Measurements from ENCODE around the gene AGPAT2. TPM values are rescaled to one million over a fixed set of nuclear protein-coding genes. Genes with fewer than 3 reads are reported as not detected.

The AGPAT2 gene
- total RNA-seq, 1 donor: 30.0 TPM

GRCh38 chr9:136695955-136696354 is 8.7 kb upstream of the AGPAT2 start:
- no peak overlapping the region for H3K27ac ChIP-seq (ENCODE audit: low read depth, low read length)
- no peaks in the 10 kb centered on the region for H4K20me1 ChIP-seq (ENCODE audit: insufficient read depth, low read length)
- H2AFZ ChIP-seq (ENCODE audit: low read length): no peak overlapping the region
- no peaks in the 10 kb centered on the region for H3K4me1 ChIP-seq (ENCODE audit: insufficient read depth, low read length)
- no peak for TF ChIP-seq CTCF (IDR thresholded peaks at IDR 0.05; ENCODE audit: extremely low read depth, low read depth, low read length)
- no peaks in the 10 kb centered on the region for H3K79me2 ChIP-seq (ENCODE audit: insufficient read depth, low read length)
- DNase-seq (ENCODE audit: insufficient read length, low spot score, missing footprints): no peak
- H3K36me3 ChIP-seq (ENCODE audit: insufficient read depth, low read length): no peaks in the 10 kb centered on the region
- H3K9me3 ChIP-seq (ENCODE audit: low read depth, low read length): no peaks in the 10 kb centered on the region
- no peak overlapping the region for H3K4me2 ChIP-seq (ENCODE audit: insufficient read depth, low read length)
- H3K27me3 ChIP-seq (ENCODE audit: insufficient read depth, low read length): peaks cover 5% of the 10 kb centered on the region
- no peak overlapping the region for H3K4me3 ChIP-seq (ENCODE audit: insufficient read depth, low read length)

GRCh38 chr9:136695435-136695895 is 8.2 kb upstream of the AGPAT2 start:
- Histone ChIP-seq H3K27ac (ENCODE audit: low read depth, low read length) (no peak overlapping the region), H3K9me3 (ENCODE audit: low read depth, low read length) (no peaks in the 10 kb centered on the region), H3K79me2 (ENCODE audit: insufficient read depth, low read length) (no peaks in the 10 kb centered on the region), H3K4me2 (ENCODE audit: insufficient read depth, low read length) (no peak overlapping the region), H3K36me3 (ENCODE audit: insufficient read depth, low read length) (no peaks in the 10 kb centered on the region), H4K20me1 (ENCODE audit: insufficient read depth, low read length) (no peaks in the 10 kb centered on the region), H3K4me3 (ENCODE audit: insufficient read depth, low read length) (no peak overlapping the region), H3K4me1 (ENCODE audit: insufficient read depth, low read length) (no peaks in the 10 kb centered on the region), H2AFZ (ENCODE audit: low read length) (no peak overlapping the region), H3K27me3 (ENCODE audit: insufficient read depth, low read length) (peaks cover 3% of the 10 kb centered on the region)
- DNase-seq (ENCODE audit: insufficient read length, low spot score, missing footprints): no peak
- no peak for TF ChIP-seq CTCF (IDR thresholded peaks at IDR 0.05; ENCODE audit: extremely low read depth, low read depth, low read length)

- H3K36me3 ChIP-seq (ENCODE audit: insufficient read depth, low read length): no peaks in the 10 kb centered on the region
- no peak overlapping the region for H3K27ac ChIP-seq (ENCODE audit: low read depth, low read length)
- TF ChIP-seq CTCF (IDR thresholded peaks at IDR 0.05; ENCODE audit: extremely low read depth, low read depth, low read length): no peak
- H3K4me3 ChIP-seq (ENCODE audit: insufficient read depth, low read length): no peak overlapping the region
- H3K9me3 ChIP-seq (ENCODE audit: low read depth, low read length): no peaks in the 10 kb centered on the region
- no peak overlapping the region for H2AFZ ChIP-seq (ENCODE audit: low read length)
- H3K79me2 ChIP-seq (ENCODE audit: insufficient read depth, low read length): no peaks in the 10 kb centered on the region
- H3K4me1 ChIP-seq (ENCODE audit: insufficient read depth, low read length): no peaks in the 10 kb centered on the region
- H3K27me3 ChIP-seq (ENCODE audit: insufficient read depth, low read length): no peaks in the 10 kb centered on the region
- H4K20me1 ChIP-seq (ENCODE audit: insufficient read depth, low read length): no peaks in the 10 kb centered on the region
- DNase-seq (ENCODE audit: insufficient read length, low spot score, missing footprints): no peak
- H3K4me2 ChIP-seq (ENCODE audit: insufficient read depth, low read length): no peak overlapping the region
Measured at GRCh38 chr9:136694872-136695247, 7.6 kb upstream of the AGPAT2 start.

- DNase-seq (ENCODE audit: insufficient read length, low spot score, missing footprints): peak; percentile 99
- peak; percentile 65 for TF ChIP-seq CTCF (IDR thresholded peaks at IDR 0.05; ENCODE audit: extremely low read depth, low read depth, low read length)
Measured at GRCh38 chr9:136694163-136694871, 7.1 kb upstream of the AGPAT2 start.

More at GRCh38 chr9:136694163-136694871, 7.1 kb upstream of the AGPAT2 start:
- Histone ChIP-seq H2AFZ (ENCODE audit: low read length) (no peak overlapping the region), H3K27ac (ENCODE audit: low read depth, low read length) (no peak overlapping the region), H3K4me3 (ENCODE audit: insufficient read depth, low read length) (no peak overlapping the region), H3K4me2 (ENCODE audit: insufficient read depth, low read length) (no peak overlapping the region), H3K4me1 (ENCODE audit: insufficient read depth, low read length) (no peaks in the 10 kb centered on the region), H4K20me1 (ENCODE audit: insufficient read depth, low read length) (no peaks in the 10 kb centered on the region), H3K27me3 (ENCODE audit: insufficient read depth, low read length) (no peaks in the 10 kb centered on the region), H3K36me3 (ENCODE audit: insufficient read depth, low read length) (no peaks in the 10 kb centered on the region), H3K79me2 (ENCODE audit: insufficient read depth, low read length) (no peaks in the 10 kb centered on the region), H3K9me3 (ENCODE audit: low read depth, low read length) (no peaks in the 10 kb centered on the region)
